Suprapubic skin (tissue), 4 donors: ENCODE data around the gene SRSF2. TPM values are rescaled to one million over a fixed set of nuclear protein-coding genes. Genes with fewer than 3 reads are reported as not detected.

Experiments
- DNase-seq, 2 donors: peaks; one replicate each; pipeline ENCODE4 v3.0.0-alpha.2; 2019; ENCODE audit warnings: low spot score in 2 of 2
- H3K27ac ChIP-seq: fragments of 200-600 bp; sonication (generic); one replicate; pipeline ENCODE4 v1.5.1; 2019
- H3K27me3 ChIP-seq: fragments of 200-600 bp; sonication (generic); one replicate; pipeline ENCODE4 v1.5.1; 2019
- H3K36me3 ChIP-seq: fragments of 200-600 bp; sonication (generic); one replicate; pipeline ENCODE4 v1.5.1; 2019
- H3K4me1 ChIP-seq: fragments of 200-600 bp; sonication (generic); one replicate; pipeline ENCODE4 v1.5.1; 2019
- H3K4me3 ChIP-seq: fragments of 200-600 bp; sonication (generic); one replicate; pipeline ENCODE4 v1.5.1; 2019; ENCODE audit warnings: mild to moderate bottlenecking
- H3K9me3 ChIP-seq: fragments of 200-600 bp; sonication (generic); one replicate; pipeline ENCODE4 v1.5.1; 2019
- EP300 ChIP-seq: sonication (generic); formaldehyde crosslinking; IDR thresholded peaks from one replicate; pipeline ENCODE4 v1.6.1; 2017; ENCODE audit warnings: antibody characterized with exemption
- POLR2A ChIP-seq, 2 donors: fragments of 450-650 bp; IDR thresholded peaks; one replicate each; pipeline ENCODE4 v1.6.1; 2017; ENCODE audit warnings: antibody characterized with exemption in 2 of 2, mild to moderate bottlenecking in 2 of 2, moderate library complexity in 2 of 2
- POLR2AphosphoS5 ChIP-seq, 3 donors: sonication (generic); formaldehyde crosslinking; IDR thresholded peaks; one replicate each; pipeline ENCODE4 v1.6.1; 2017; ENCODE audit warnings: antibody characterized with exemption in 3 of 3
- WGBS: methylation state at CpG from one replicate; pipeline ENCODE4 v1.1.5; 2018; 5-methylcytosine and 5-hydroxymethylcytosine counted together
- total RNA-seq, 4 donors: library from RNA; depleted of rRNA; stranded (reverse); fragments of >200 nt; gene quantifications; one replicate each; pipeline ENCODE4 v1.1.0, GENCODE V29; 2016
- TF ChIP-seq, protein P1 (sequence below), 2 donors: fragments of 200-600 bp in 1 of 2; fragments of 450-650 bp in 1 of 2; sonication (generic) in 1 of 2; IDR thresholded peaks; one replicate each; pipeline ENCODE4 v1.5.1; 2016 to 2019; ENCODE audit warnings: antibody characterized with exemption in 2 of 2, mild to moderate bottlenecking in 1 of 2, moderate library complexity in 1 of 2

The SRSF2 gene
- total RNA-seq, 4 donors from 2014 or later: 170 to 253 (median 186) TPM

DNA sequence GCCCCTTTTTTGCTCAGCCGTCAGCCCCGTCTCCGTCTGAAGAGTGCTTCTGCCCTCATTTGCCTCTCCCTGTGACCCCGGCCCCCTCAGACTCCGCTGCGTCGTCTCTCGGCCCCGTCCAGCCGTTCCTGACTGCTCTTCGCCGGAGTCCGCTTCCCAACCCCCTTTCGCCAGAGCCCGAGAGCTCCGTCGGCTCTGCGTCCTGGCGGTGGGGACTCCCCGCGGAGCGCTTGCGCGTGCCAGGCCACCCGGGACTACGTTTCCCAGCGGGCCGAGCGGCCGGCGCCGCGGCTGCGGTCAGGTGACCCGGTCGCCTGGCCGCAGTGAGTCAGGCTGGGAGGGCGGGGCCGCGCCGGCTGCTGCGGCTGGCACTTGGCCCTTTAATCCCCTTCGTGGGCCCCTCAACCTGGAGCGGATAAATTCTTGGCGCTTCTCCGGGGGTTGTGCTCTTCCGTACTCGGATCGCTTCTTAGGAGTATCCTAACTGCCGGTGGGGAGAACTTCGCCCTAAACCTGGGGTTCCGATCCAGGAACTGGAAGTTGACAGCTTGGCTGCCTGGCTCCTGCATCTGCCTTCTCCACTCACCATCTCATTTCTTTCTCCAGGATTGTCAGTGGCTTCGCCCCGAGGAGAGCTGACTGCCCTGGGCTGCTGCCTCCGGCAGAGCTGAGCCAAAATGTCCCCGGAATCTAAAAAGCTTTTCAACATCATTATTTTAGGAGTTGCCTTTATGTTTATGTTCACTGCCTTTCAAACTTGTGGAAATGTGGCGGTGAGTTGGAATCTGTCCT is 741 bp upstream of the SRSF2 start, which contains the start of gene MFSD11:
TSS of gene MFSD11 (plus strand) at position 444 of the 792 bp plus-strand sequence. CDS start at position 678, 234 bp downstream.
- TF ChIP-seq, protein P1, sequence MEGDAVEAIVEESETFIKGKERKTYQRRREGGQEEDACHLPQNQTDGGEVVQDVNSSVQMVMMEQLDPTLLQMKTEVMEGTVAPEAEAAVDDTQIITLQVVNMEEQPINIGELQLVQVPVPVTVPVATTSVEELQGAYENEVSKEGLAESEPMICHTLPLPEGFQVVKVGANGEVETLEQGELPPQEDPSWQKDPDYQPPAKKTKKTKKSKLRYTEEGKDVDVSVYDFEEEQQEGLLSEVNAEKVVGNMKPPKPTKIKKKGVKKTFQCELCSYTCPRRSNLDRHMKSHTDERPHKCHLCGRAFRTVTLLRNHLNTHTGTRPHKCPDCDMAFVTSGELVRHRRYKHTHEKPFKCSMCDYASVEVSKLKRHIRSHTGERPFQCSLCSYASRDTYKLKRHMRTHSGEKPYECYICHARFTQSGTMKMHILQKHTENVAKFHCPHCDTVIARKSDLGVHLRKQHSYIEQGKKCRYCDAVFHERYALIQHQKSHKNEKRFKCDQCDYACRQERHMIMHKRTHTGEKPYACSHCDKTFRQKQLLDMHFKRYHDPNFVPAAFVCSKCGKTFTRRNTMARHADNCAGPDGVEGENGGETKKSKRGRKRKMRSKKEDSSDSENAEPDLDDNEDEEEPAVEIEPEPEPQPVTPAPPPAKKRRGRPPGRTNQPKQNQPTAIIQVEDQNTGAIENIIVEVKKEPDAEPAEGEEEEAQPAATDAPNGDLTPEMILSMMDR (IDR thresholded peaks at IDR 0.05): no peak
- TF ChIP-seq EP300: no peak
- under 1% methylated on average over 29 of the region's 57 CpGs for WGBS
- peak; percentile 93 to 94 for DNase-seq

DNA sequence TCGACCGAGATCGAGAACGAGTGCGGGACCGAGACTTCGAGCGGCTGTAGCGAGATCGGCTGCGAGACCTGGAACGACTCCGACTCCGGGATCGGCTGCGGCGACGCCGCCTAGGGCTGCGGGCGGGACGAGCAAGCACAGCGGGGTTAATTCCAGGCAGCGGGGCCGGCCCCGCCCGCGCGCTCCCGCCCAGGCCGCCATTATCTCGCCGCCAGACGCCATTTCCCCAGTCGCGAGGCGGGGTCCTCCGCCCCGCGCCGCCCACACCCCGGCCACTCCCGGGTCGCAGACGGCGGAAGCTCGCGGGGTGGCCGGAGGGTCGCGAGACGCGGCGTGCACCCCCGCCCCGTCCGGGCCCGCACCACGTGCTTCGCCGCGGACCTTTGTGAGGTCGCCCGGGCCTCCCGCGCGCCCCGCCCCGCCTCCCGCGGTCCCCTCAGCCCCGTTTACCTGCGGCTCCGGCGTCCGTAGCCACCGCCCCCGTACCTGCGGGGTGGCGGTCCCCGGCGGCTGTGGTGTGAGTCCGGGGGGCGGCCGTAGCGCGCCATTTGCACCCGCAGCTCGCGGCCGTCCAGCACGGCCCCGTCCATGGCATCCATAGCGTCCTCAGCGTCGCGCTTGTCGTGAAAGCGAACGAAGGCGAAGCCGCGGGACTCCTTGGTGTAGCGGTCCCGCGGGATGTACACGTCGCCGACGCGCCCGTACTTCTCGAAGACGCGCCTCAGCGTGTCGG is 616 bp downstream of the SRSF2 start:
- Histone ChIP-seq H3K27me3 (no peaks in the 10 kb centered on the region), H3K27ac (peak overlapping the region; percentile 98), H3K9me3 (no peaks in the 10 kb centered on the region), H3K4me1 (peaks cover 64% of the 10 kb centered on the region), H3K36me3 (peaks cover 37% of the 10 kb centered on the region), H3K4me3 (peak overlapping the region; percentile 82)
- WGBS: 0% methylated on average over 16 of the region's 117 CpGs
- TF ChIP-seq, protein P1 (IDR thresholded peaks at IDR 0.05): peak in 1 of 2 donors; percentile 17
- TF ChIP-seq EP300 (no peak), POLR2A (IDR thresholded peaks at IDR 0.05) (peak in 1 of 2 donors; percentile 45), POLR2AphosphoS5 (IDR thresholded peaks at IDR 0.05) (peak in 2 of 3 donors; percentile 30 to 46)
- peak; percentile 85 to 91 for DNase-seq

More for the DNA sequence above, 741 bp upstream of the SRSF2 start, which contains the start of gene MFSD11:
- Histone ChIP-seq H3K27me3 (no peaks in the 10 kb centered on the region), H3K4me1 (peaks cover 51% of the 10 kb centered on the region), H3K9me3 (no peaks in the 10 kb centered on the region), H3K36me3 (peaks cover 40% of the 10 kb centered on the region), H3K4me3 (peak within 1 kb of the TSS; percentile 82), H3K27ac (peak within 1 kb of the TSS; percentile 98)

DNA sequence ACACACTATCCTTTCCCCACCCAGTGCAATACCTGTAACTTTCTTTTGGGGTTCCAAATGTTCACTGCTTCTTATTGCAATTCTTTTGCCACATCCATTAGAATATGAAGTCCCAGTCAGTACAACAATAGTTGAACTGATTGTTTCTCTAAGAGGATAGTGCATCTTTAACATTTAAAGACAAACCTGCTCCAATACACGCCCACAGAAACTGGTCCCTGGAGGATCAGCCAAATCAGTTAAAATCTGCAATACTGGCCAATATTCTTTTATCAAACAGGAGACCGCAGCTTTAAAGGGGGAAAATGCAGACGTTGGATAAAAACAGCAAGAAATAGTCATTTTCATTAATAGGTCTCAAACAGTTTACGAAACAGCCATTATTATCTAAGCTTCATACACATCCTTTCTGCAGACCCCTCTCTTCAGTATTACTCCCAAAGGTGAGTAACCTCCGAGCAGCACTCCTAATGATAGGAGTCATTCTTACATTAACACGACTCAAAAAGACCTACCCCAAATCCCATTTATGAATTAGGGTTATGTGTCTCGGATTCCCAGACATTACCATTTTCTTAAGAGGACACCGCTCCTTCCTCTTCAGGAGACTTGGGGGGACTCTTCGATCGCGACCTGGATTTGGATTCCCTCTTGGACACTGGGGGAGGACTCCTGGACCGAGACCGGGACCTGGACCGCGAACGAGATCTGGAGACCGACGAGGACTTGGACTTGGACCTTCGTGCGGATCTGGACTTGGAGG is 1.4 kb downstream of the SRSF2 start:
- Histone ChIP-seq H3K27me3 (no peaks in the 10 kb centered on the region), H3K4me3 (peak overlapping the region; percentile 82), H3K9me3 (no peaks in the 10 kb centered on the region), H3K27ac (peak overlapping the region; percentile 98), H3K36me3 (peaks cover 40% of the 10 kb centered on the region), H3K4me1 (peaks cover 71% of the 10 kb centered on the region)
- TF ChIP-seq POLR2AphosphoS5 (IDR thresholded peaks at IDR 0.05) (no peak), POLR2A (IDR thresholded peaks at IDR 0.05) (no peak), EP300 (no peak)
- TF ChIP-seq, protein P1 (IDR thresholded peaks at IDR 0.05): no peak
- DNase-seq: no peak
- WGBS: 2% methylated on average over 20 of the region's 20 CpGs

DNA sequence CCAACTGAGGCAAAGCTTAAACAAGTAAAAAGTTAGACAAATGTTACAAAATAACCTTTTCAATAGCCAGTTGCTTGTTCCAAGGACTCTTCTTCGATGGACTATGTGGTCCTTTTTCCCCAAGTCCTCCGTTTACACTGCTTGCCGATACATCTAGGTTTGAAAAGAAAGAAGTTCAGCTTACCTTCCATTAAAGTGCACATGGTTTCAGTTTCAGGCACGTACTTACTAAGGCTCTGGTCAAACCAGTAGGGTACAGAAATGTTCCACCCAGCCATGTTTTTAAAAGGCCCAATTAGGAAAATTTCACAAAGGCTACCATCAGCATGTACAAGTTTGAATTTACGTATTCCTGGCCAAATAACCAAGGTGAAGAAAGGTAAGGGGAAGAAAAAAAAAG is 2.1 kb downstream of the SRSF2 start:
- peaks cover 68% of the 10 kb centered on the region for H3K4me1 ChIP-seq
- peaks cover 44% of the 10 kb centered on the region for H3K36me3 ChIP-seq
- 16% methylated on average over 5 of the region's 5 CpGs for WGBS

More for the DNA sequence above, 2.1 kb downstream of the SRSF2 start:
- DNase-seq: no peak
- H3K27me3 ChIP-seq: no peaks in the 10 kb centered on the region
- TF ChIP-seq, protein P1 (IDR thresholded peaks at IDR 0.05): no peak
- TF ChIP-seq POLR2A (IDR thresholded peaks at IDR 0.05) (no peak), POLR2AphosphoS5 (IDR thresholded peaks at IDR 0.05) (no peak), EP300 (no peak)
- peak overlapping the region; percentile 82 for H3K4me3 ChIP-seq
- no peaks in the 10 kb centered on the region for H3K9me3 ChIP-seq
- H3K27ac ChIP-seq: peak overlapping the region; percentile 11
